ENCODE measurements around the gene ACAP3.

The ACAP3 gene

DNA sequence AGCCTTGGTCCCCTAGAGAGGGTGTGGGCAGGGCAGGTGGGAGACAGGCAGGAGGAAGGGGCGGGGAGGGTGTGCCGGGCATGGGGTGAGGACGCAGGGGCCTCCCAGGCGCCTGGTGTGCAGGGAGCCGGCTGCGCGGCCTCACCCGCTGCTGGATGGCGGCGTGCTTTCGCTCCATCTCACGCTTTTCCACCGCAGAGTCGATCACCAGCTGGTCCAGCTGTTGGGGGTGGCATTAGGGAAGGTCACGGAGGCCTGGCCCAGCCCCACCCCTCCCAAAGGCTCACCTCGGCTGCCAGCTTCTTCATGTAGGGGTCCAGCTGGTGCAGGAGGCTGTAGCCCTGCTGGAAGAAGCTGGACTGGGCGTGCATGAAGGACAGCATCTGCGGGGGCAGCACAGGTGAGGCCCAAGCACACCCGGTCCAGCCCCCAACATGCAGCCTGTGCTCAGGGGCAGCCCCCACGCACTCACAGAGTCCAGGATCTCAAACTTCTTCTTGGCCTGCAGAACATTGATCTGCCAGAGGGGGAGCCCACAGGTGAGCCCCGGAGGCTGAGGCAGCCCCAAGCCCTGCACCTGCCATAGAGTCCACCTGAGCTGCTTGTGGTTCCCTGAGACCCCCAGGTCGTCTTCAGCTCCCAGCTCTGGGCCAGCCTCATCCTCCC is 7.9 kb downstream of the ACAP3 start:
- DNase-seq (ENCODE audit: low read depth), result no peak

DNA sequence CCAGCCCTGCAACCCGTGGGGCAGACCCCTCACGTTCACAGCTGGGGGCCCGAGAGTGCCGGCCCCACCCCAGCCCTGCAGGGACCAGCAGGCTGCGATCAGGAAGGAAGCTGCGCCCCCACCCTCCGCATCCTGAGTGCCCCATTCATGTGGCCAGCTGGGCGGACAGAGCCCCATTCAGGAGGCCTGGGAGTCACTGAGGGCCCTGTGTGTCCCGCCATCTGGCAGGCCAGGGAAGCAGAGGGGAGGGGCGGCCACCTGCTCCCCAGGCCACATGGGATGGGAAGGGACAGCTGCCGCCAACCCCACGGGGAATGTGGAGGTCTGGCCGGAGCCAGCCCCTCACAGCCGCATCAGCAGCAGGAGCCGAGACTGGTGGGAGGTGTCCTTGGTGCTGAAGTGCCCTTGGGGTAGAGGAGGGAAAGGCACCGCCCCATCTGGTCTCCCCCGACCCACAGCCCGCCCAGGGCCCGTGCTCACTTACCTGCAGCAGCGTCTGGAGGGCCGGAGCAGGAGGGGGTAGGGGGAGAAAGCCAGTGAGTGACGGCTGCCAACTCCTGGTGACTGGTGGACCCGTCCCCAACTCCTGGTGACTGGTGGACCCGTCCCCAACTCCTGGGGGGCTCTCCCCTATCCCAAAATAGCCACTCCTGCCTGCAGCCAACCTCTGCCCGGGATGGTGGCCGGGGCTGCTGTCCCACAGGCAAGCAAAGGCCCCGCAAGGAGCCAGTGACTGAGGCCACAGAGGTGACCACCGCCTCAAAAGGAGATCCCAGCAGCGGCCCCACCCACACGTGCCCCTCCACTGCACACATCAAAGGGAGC is 8.7 kb downstream of the ACAP3 start:
- no peak for DNase-seq (ENCODE audit: low read depth)

DNA sequence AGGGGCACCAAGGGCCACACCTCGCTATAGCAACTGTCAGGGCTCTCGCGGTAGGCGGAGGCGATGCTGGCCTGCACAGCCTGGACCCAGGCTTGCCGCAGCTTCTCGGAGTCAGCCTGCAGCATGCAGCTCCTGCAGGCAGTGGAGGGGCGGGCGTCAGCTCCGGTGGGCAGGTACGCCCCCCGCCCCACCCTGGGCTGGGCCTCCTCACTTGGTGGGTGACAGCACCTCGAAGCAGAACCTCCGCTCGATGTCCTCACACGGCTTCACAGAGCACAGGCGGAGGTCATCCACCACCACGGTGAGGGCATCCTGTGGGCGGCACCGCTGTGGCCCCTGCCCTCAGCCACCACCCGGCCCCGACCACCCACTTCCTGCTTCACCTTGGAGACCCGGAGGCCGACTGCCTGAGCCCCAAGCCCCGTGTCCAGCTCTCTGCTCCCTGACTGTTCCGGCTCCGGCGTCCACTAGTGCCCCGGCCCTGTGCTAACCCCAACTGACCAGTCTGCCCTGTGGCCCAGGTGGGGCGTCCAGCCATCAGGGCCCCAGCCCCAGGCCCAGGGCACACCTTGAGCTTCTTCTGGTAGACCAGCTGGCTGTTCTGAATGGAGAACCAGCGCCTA is 9.8 kb downstream of the ACAP3 start:
- no peak for DNase-seq (ENCODE audit: low read depth)

DNA sequence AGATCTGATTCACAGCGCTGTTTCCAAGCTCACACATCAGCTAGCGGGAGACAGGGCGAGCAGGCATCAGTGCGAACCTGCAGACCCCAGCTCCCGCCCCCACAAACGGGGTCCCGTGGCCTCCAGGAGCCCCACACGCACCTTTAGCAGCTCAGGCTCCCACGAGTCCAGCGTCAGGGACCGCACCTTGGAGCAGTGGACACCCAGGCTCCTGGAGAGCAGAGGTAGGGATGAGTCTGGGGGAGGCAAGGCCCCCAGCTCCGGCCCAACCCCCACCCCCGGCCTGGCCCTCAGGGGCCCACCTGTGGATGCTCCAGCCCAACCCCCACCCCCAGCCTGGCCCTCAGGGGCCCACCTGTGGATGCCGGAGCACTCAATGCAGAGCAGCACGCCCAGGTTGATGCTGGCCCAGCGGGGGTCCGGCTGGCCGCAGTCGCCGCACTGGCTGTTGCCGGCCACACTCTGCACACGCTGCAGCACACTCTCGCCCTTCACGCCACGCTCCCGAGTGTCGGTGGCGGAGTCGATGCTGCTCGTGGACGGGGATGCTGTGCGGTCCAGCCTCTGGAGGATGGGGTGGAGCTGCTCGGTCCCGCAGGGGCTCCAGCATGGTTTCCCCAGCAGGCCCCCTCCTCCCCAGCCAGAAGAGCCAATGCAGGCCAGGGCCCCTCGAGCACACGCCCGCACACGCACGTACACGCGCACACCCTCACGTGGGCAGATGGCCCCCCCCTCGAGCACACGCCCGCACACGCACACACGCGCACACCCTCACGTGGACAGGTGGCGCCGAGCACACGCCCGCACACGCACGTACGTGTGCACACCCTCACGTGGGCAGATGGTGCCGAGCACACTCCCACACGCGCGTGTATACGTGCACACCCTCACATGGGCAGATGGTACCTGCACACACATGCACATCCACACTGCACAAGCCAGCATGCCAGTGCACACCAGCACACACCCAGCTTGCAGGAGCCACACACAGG is 11.4 kb downstream of the ACAP3 start:
- DNase-seq (ENCODE audit: low read depth), result no peak

DNA sequence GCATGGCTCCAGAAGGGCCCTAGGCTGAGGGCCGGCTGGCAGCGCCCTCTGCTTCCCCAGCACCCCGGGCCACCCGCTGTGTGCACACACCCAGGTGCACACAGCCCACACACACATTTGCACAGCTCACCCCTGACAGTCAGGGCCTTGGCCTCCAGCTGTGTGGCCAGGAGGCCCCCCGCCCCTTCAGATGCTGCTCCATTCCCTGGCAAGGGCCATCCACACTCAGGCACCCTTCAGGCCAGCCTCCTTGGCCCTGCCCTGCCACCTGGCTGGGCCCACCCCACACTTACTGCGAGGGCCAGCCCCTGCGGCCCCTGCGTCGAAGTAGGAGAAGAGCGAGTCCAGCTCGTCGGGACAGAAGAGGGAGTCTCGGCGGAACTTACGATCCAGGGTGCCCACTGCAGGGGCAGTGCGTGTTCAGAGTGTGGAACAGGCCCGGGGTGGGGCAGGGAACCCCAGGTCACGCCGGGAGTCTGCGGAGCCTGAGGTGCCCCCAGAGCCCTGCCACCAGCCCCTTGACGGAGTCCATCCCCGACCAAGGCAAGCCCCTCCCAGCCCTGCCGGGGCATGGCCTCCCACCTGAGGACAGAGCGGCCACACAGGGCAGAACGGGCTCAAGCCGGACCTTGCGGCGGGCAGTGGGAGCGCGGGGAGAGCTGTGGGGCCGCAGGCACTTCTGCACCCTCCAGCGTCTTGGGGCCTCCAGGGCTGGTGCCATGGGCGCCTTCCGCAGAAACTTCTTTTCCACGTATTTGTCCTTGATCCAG is 12.4 kb downstream of the ACAP3 start:
- no peak for DNase-seq (ENCODE audit: low read depth)

DNA sequence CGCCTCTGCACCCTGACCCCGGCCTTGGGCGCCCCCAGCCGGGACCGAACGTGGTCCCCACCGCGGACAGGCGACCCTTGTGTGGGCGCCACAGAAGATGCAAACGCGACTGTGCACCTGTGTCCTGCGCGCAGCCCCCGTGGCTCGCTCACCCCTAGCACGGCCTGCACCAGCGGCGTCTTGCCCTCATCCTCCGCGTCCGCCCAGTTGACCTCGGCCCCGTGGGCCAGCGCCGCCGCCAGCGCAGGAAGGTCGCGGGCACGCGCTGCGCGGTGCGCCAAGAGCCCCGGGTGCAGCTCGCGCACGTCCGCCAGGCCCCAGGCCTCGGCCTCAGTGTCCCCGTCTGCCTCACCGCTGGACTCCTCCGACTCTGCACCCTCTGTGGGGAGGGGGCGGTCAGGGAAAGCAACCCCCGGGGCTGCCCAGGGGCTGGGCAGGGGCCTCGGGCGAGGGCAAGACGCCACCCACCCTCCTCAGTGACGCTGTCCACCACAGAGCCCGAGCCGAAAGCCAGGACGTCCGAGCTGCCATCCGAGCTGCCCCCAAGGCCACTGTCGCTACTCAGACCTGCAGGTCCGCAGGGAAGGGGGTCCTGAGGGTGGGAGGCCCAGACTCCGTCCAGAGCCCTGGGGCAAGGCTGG is 13.4 kb downstream of the ACAP3 start:
- no peak for DNase-seq (ENCODE audit: low read depth)

DNA sequence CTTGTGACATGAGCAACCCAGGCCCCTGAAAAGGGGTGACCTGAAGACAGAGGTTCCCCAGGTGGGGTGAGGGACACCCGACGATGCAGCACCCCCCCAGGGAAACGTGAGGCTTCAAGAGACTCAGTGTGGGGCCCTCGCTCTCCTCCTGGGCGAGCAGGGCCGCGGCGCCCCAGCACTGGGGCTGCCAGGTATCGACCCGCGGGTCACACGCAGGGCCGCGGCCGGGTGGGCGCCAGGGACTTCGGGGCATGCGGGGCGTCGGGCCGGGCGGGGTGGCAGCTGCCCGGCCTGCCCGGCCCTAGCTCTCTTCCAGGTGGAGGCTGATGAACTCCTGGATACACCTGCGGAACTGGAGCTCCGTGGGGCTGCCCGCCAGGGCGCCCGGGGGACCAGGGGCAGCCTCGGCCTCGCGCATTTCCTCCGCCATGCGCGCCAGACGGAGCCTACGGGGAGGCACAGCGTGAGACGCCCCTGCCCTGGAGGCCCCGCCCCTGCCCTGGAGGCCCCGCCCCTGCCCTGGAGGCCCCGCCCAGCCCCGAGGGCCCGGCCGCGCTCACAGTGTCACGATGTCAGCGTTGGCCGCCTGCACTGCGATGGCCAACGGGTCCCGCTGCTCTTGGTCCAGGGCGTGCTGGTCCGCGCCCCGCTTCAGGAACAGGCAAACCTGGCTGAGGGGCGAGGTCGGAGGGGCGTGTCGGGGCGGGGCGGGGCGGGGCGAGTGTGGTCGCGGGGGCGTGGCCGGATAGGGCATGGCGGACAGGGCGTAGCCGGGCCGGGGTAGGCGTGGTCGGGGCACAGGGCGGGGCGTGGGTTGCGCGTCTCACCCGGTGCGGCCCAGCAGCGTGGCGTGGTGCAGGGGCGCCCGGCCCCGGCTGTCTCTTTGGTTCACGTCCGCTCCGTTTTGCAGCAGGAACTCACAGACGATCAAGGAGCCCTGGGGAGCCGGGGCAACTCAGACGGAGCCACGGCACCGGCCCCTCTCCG is 14.2 kb downstream of the ACAP3 start:
- no peak for DNase-seq (ENCODE audit: low read depth)

DNA sequence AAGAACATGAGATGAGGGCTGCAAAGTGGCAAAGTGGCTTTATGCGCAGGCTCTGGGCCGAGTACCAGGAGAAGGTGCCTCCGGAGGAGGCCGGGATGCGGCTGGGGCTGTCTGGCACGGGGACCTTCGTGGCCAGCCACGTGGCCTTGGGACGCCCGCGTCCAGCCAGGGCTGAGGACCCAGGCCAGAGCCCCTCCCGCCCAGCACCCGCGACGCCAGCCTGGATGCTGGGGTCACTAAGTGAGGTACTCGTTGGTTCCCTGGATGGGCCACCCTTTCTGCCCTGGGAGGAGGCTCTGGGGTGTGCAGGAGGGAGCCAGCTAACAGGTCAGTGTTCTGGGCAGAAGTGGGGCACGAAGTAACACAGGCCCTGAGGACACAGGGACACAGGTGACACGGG is 14.9 kb downstream of the ACAP3 start:
- no peak for DNase-seq (ENCODE audit: low read depth)

DNA sequence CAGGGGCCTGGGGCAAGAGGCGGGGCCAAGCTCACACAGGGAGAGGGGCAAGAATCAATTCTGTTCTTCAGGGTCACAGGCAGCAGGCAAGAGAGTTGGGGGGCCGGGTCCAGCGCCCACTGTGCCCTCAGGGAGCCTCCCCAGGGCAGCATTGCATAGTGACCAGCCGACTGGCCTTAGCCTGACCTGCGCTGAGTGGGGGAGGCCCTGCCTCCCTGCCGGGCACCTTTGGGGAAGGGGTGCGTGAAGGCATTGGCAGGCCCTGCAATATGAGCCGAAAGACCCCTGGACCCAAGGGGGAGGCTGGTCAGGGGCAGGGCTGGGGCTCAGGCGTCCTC is 15.3 kb downstream of the ACAP3 start:
- DNase-seq (ENCODE audit: low read depth), result no peak

DNA sequence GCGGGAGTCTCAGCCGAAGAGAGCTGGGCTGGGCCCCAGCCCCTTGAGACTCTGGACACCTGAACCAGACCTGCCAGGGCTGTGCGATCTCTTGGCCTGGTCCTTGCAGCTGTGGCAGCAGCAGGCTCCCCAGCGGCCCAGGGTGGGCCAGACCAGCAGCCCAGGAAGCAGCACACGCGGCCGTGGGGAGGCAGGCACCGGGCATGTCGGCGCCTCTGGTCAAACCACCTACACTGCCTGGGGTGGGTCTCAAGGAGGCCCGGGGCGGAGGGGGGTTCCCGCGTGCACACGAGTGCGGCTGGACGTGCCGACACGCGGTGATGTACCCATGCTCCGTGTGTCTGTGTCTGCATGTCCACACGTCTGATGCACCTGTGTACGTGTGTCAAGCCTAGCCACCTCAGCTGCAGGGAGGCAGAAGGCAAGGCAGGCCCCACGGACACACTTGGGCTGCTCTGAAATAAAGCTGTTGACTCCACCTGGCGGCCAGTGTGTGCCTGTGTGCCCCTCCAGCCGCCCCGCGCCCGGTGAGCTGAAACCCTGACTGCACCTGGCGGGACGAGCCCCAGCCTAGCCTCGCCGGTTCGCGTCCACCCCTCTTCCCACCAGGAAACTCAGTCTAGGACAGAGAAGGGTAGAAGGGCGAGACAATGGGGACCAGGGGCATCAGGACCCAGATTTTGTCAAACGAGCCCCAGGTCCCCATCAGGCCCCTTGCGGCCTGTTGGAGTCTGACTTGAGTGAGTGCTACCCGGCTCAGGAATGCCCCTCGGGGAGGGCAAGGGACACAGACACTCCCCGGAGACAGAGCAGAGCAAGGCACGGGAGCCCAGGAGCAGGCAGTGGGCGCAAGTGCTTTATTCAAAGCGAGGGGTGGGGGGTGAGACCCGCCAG is 15.9 kb downstream of the ACAP3 start:
- no peak for DNase-seq (ENCODE audit: low read depth)

DNA sequence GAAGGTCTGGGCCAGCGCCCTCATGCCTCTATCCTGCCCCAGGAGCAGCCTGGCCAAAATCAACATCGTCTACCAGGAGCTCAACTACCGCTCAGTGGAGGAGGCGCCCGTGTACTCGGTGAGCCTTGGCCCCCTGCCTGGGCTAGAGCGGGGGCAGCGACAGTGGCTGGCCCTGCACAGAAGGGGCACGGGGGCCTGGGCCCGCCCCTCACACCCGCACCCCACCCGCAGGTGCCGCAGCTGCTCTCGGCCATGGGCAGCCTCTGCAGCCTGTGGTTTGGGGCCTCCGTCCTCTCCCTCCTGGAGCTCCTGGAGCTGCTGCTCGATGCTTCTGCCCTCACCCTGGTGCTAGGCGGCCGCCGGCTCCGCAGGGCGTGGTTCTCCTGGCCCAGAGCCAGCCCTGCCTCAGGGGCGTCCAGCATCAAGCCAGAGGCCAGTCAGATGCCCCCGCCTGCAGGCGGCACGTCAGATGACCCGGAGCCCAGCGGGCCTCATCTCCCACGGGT is 16.7 kb downstream of the ACAP3 start:
- no peak for DNase-seq (ENCODE audit: low read depth)

DNA sequence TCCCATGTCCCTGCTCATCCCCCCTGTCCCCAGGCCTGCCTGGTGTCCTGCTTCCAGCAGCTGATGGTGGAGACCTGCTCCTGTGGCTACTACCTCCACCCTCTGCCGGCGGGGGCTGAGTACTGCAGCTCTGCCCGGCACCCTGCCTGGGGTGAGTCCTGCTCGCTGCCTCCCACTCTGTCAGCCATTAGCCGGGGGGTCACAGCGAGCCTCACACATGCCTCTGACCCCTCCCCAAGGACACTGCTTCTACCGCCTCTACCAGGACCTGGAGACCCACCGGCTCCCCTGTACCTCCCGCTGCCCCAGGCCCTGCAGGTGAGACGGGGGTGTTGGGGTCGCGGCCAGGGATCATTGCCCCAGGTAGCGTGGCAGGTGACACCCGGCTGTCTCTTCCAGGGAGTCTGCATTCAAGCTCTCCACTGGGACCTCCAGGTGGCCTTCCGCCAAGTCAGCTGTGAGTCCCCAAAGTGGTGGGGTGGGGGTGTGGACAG is 17.4 kb downstream of the ACAP3 start:
- no peak for DNase-seq (ENCODE audit: low read depth)

DNA sequence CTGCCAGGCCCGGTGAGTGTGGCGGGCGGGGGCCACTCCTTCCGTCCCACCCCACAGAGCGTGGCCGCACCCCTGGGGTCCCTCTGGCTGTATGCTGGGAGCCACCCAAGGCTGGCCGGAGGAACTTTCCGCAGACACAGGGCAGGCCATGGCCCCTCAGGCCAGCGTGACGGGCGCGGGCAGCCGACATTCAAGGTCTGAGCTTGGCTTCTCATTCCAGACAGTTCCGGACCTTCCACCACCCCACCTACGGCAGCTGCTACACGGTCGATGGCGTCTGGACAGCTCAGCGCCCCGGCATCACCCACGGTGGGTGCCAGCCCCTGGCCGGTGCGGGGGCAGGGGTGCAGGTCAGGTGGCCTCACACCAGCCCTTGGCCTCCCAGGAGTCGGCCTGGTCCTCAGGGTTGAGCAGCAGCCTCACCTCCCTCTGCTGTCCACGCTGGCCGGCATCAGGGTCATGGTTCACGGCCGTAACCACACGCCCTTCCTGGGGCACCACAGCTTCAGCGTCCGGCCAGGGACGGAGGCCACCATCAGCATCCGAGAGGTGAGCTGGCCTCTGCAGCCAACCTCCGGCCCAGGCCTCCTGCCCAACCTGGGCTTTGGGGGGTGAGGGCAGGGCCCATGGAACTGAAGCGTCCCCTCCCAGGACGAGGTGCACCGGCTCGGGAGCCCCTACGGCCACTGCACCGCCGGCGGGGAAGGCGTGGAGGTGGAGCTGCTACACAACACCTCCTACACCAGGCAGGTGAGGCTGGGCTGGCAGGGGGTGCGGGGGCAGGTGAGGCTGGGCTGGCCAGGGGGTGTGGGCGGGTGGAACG is 20.2 kb downstream of the ACAP3 start:
- DNase-seq (ENCODE audit: low read depth), result no peak

DNA sequence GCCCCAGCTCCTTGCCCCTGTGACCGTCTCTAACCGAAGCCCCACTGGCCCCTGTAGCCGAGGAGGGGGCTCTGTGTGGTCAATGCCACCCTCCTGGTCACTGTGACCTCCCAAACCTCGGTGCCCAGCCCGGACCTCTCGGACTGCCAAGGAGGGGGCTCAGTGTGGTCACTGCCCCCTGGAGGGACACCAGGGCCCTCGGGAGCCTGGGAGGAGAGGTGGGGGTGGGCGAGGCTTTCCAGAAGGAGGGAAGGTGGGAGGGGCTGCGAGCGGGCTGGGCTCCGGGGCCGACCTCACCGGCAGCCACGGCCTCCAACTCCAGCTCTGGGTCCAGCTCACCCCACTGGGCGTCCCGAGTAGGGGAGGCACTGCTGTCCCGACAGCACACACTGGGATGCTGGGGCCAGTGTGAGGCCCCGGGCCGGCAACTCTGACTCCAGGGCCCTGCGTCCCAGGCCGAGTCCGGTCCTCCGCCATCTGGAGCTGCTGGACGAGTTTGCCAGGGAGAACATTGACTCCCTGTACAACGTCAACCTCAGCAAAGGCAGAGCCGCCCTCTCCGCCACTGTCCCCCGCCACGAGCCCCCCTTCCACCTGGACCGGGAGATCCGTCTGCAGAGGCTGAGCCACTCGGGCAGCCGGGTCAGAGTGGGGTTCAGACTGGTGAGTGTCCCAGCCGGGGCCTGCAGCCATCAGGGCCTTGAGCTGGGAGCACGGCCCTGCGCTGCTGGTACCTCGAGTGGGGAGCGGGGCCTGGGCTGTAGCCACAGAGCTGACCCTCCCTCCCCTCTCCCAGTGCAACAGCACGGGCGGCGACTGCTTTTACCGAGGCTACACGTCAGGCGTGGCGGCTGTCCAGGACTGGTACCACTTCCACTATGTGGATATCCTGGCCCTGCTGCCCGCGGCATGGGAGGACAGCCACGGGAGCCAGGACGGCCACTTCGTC is 21.1 kb downstream of the ACAP3 start:
- no peak for DNase-seq (ENCODE audit: low read depth)

DNA sequence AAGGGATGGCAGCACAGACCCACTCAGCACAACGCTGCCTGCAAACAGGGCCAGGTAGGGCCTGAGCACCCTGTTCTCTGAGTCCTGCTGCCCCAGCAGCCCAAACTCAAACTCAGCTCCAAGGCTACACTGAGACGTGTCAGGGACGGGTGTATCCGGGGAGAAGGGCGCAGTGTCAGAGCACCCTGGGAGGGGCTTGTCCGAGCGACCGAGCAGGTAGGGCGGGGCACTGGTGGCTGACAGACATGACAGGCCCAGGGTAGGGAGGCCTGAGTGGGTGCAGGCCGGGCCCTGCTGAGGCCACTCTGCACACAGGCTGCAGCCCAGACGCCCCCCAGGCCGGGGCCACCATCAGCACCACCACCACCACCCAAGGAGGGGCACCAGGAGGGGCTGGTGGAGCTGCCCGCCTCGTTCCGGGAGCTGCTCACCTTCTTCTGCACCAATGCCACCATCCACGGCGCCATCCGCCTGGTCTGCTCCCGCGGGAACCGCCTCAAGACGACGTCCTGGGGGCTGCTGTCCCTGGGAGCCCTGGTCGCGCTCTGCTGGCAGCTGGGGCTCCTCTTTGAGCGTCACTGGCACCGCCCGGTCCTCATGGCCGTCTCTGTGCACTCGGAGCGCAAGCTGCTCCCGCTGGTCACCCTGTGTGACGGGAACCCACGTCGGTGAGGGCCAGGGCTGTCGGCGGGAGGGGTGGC is 22.0 kb downstream of the ACAP3 start:
- no peak for DNase-seq (ENCODE audit: low read depth)

Measured in stimulated activated CD8-positive, alpha-beta memory T cell treated with anti-CD3 and anti-CD28 coated beads, Interleukin-15, amount 100 ng/mL, for 24 hours (primary cell).